Suprapubic skin (tissue), 4 donors: ENCODE measurements around the gene CLC.

ENCODE experiments used
- CTCF ChIP-seq, 2 donors: fragments of 200-600 bp in 1 of 2; fragments of 450-650 bp in 1 of 2; sonication (generic) in 1 of 2; IDR thresholded peaks; one replicate each; pipeline ENCODE4 v1.5.1; 2016 to 2019; ENCODE audit warnings: antibody characterized with exemption in 2 of 2, mild to moderate bottlenecking in 1 of 2, moderate library complexity in 1 of 2
- POLR2A ChIP-seq, 2 donors: fragments of 450-650 bp; IDR thresholded peaks; one replicate each; pipeline ENCODE4 v1.6.1; 2017; ENCODE audit warnings: antibody characterized with exemption in 2 of 2, mild to moderate bottlenecking in 2 of 2, moderate library complexity in 2 of 2
- POLR2AphosphoS5 ChIP-seq, 3 donors: sonication (generic); formaldehyde crosslinking; IDR thresholded peaks; one replicate each; pipeline ENCODE4 v1.6.1; 2017; ENCODE audit warnings: antibody characterized with exemption in 3 of 3

- TF ChIP-seq CTCF (IDR thresholded peaks at IDR 0.05) (no peak), POLR2A (IDR thresholded peaks at IDR 0.05) (no peak), POLR2AphosphoS5 (IDR thresholded peaks at IDR 0.05) (no peak)
Observed at GRCh38 chr19:39736088-39736487, 1.7 kb downstream of the CLC start.
